Esophagus squamous epithelium (tissue), 4 donors: ENCODE measurements around the gene TBC1D2B.

Experiments used
- CTCF ChIP-seq, 6 experiments: fragments of 450-650 bp in 4 of 6; fragments of 200-600 bp in 2 of 6; sonication (generic) in 2 of 6; IDR thresholded peaks; one replicate each; pipeline ENCODE4 v1.5.1; 2016 to 2019; ENCODE audit warnings: antibody characterized with exemption in 6 of 6, mild to moderate bottlenecking in 4 of 6, moderate library complexity in 4 of 6
- POLR2A ChIP-seq, 4 donors: fragments of 450-650 bp; IDR thresholded peaks; one replicate each; pipeline ENCODE4 v1.6.1; 2017; ENCODE audit warnings: antibody characterized with exemption in 4 of 4, mild to moderate bottlenecking in 4 of 4, moderate library complexity in 3 of 4

- TF ChIP-seq CTCF (IDR thresholded peaks at IDR 0.05) (no peak), POLR2A (IDR thresholded peaks at IDR 0.05) (no peak)
Observed at GRCh38 chr15:78044407-78045155, 32.9 kb downstream of the TBC1D2B start.
